ENCODE data around the gene GALNT4. TPM values are rescaled to one million over a fixed set of nuclear protein-coding genes. Genes with fewer than 3 reads are reported as not detected.

GALNT4 gene
- total and polyA plus RNA-seq, 2 of the 13 experiments (the other 11 are each of a cell fraction or from before 2014, with no cell fraction given), result 4.9 to 6.8 TPM

GRCh38 chr12:89528434-89528833 lies 3.8 kb upstream of the GALNT4 start:
- CTCF ChIA-PET (ENCODE audit: low intra/inter-chr PET ratio, low total read pairs), result interaction anchor here (1.8 to 3.6 kb wide), 4 partner anchors 53 to 511 kb away, joined by 7 to 50 read pairs (median 12); no protein-coding TSS in a partner anchor
- H4K20me1 ChIP-seq (ENCODE audit: insufficient read depth, low read length), result no peaks in the 10 kb centered on the region
- TF ChIP-seq TRAFD1 (CRISPR knock-in tag; IDR thresholded peaks at IDR 0.05; ENCODE audit: borderline replicate concordance), result no peak
- no peak for TF ChIP-seq MIER3 (CRISPR knock-in tag; IDR thresholded peaks at IDR 0.05; ENCODE audit: borderline replicate concordance)
- TF ChIP-seq ZNF841 (CRISPR knock-in tag; IDR thresholded peaks at IDR 0.05; ENCODE audit: borderline replicate concordance), result no peak
- TF ChIP-seq ZBTB44 (CRISPR knock-in tag; IDR thresholded peaks at IDR 0.05), result no peak
- TF ChIP-seq, protein P1, sequence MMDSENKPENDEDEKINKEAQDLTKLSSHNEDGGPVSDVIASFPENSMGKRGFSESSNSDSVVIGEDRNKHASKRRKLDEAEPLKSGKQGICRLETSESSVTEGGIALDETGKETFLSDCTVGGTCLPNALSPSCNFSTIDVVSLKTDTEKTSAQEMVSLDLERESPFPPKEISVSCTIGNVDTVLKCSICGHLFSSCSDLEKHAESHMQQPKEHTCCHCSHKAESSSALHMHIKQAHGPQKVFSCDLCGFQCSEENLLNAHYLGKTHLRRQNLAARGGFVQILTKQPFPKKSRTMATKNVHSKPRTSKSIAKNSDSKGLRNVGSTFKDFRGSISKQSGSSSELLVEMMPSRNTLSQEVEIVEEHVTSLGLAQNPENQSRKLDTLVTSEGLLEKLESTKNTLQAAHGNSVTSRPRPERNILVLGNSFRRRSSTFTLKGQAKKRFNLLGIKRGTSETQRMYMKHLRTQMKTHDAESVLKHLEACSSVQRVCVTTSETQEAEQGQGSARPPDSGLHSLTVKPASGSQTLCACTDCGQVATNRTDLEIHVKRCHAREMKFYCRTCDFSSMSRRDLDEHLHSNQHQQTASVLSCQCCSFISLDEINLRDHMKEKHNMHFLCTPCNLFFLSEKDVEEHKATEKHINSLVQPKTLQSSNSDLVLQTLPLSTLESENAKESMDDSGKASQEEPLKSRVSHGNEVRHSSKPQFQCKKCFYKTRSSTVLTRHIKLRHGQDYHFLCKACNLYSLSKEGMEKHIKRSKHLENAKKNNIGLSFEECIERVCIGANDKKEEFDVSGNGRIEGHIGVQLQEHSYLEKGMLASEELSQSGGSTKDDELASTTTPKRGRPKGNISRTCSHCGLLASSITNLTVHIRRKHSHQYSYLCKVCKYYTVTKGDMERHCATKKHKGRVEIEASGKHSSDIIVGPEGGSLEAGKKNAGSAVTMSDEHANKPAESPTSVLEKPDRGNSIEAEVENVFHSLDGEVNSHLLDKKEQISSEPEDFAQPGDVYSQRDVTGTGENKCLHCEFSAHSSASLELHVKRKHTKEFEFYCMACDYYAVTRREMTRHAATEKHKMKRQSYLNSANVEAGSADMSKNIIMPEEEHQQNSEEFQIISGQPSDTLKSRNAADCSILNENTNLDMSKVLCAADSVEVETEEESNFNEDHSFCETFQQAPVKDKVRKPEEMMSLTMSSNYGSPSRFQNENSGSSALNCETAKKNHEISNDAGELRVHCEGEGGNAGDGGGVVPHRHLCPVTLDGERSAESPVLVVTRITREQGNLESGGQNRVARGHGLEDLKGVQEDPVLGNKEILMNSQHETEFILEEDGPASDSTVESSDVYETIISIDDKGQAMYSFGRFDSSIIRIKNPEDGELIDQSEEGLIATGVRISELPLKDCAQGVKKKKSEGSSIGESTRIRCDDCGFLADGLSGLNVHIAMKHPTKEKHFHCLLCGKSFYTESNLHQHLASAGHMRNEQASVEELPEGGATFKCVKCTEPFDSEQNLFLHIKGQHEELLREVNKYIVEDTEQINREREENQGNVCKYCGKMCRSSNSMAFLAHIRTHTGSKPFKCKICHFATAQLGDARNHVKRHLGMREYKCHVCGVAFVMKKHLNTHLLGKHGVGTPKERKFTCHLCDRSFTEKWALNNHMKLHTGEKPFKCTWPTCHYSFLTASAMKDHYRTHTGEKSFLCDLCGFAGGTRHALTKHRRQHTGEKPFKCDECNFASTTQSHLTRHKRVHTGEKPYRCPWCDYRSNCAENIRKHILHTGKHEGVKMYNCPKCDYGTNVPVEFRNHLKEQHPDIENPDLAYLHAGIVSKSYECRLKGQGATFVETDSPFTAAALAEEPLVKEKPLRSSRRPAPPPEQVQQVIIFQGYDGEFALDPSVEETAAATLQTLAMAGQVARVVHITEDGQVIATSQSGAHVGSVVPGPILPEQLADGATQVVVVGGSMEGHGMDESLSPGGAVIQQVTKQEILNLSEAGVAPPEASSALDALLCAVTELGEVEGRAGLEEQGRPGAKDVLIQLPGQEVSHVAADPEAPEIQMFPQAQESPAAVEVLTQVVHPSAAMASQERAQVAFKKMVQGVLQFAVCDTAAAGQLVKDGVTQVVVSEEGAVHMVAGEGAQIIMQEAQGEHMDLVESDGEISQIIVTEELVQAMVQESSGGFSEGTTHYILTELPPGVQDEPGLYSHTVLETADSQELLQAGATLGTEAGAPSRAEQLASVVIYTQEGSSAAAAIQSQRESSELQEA (CRISPR knock-in tag; IDR thresholded peaks at IDR 0.05; ENCODE audit: not compliant biosample characterization), result no peak
- no peak for TF ChIP-seq ZNF230 (CRISPR knock-in tag; IDR thresholded peaks at IDR 0.05)
- TF ChIP-seq, protein P2, sequence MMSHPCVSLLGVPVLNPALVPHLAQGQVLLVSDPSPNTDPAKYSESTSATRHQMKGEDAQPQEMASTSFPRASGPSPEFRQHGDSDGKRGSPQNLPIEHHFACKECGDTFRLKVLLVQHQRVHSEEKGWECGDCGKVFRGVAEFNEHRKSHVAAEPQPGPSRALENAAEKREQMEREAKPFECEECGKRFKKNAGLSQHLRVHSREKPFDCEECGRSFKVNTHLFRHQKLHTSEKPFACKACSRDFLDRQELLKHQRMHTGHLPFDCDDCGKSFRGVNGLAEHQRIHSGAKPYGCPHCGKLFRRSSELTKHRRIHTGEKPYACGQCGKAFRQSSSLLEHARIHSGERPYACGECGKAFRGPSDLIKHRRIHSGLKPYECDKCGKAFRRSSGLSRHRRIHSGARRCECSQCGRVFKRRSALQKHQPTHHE (CRISPR knock-in tag; IDR thresholded peaks at IDR 0.05; ENCODE audit: borderline replicate concordance), result no peak
- TF ChIP-seq PPARG (CRISPR knock-in tag; conservative IDR thresholded peaks at IDR 0.05), result no peak
- TF ChIP-seq HNRNPH1 (optimal IDR thresholded peaks at IDR 0.05; ENCODE audit: low read depth, low read length), result no peak
- TF ChIP-seq ZNF674 (CRISPR knock-in tag; IDR thresholded peaks at IDR 0.05; ENCODE audit: low read depth), result no peak

More at GRCh38 chr12:89528434-89528833, 3.8 kb upstream of the GALNT4 start:
- Histone ChIP-seq H2AFZ (ENCODE audit: low read length) (no peak overlapping the region), H3K4me2 (ENCODE audit: low read depth, low read length) (no peak overlapping the region), H3K79me2 (ENCODE audit: insufficient read depth, low read length) (peaks cover 18% of the 10 kb centered on the region), H3K4me3 (replicated peaks in 1 of 3; ENCODE audit: insufficient read depth in 1 of 3, low read depth in 2 of 3, low read length in 3 of 3) (no peak overlapping the region), H3K27ac (ENCODE audit: extremely low read length, insufficient read depth, low read length) (no peak overlapping the region), H3K9ac (ENCODE audit: insufficient read depth, low read depth, low read length) (no peak overlapping the region), H3K4me1 (ENCODE audit: insufficient read depth, low read length) (peaks cover 22% of the 10 kb centered on the region), H3K36me3 (replicated peaks in 1 of 2; ENCODE audit: control insufficient read depth in 1 of 2, insufficient read depth in 2 of 2, low read length in 2 of 2) (no peaks in the 10 kb centered on the region), H3K9me3 (ENCODE audit: low read length) (no peaks in the 10 kb centered on the region), H3K27me3 (ENCODE audit: control insufficient read depth in 1 of 2, insufficient read depth in 2 of 2, low read length in 2 of 2) (no peaks in the 10 kb centered on the region)
- DNase-seq (ENCODE audit: low spot score), result no peak
- intact Hi-C loops (cut with micrococcal nuclease; ENCODE audit: unreplicated experiment), result loop anchor here (5.0 kb wide), 1 partner anchor 151 kb away; no protein-coding TSS in a partner anchor
- POLR2A ChIA-PET, result no interaction called here
- ATAC-seq, result no peak
- BruUV-seq (replicated peaks), result no TSS peak
- in situ Hi-C loops (cut with HindIII; ENCODE audit: extremely low pct_ligation_motif_present, low pct_unique_long_range_greater_than_20kb), result loop anchor here (5.0 to 25.0 kb wide), 5 partner anchors 56 to 511 kb away; partner anchors contain the start of gene DUSP6
- no peak for FAIRE-seq
- WGBS (ENCODE audit: low lambda C conversion rate), result 89% methylated on average over 4 of the region's 4 CpGs
